ENCODE results near the gene MFN1. TPM values are rescaled to one million over a fixed set of nuclear protein-coding genes. Genes with fewer than 3 reads are reported as not detected.

The MFN1 gene
- total RNA-seq, 1 experiment from 2014 or later, result 40.5 TPM

DNA sequence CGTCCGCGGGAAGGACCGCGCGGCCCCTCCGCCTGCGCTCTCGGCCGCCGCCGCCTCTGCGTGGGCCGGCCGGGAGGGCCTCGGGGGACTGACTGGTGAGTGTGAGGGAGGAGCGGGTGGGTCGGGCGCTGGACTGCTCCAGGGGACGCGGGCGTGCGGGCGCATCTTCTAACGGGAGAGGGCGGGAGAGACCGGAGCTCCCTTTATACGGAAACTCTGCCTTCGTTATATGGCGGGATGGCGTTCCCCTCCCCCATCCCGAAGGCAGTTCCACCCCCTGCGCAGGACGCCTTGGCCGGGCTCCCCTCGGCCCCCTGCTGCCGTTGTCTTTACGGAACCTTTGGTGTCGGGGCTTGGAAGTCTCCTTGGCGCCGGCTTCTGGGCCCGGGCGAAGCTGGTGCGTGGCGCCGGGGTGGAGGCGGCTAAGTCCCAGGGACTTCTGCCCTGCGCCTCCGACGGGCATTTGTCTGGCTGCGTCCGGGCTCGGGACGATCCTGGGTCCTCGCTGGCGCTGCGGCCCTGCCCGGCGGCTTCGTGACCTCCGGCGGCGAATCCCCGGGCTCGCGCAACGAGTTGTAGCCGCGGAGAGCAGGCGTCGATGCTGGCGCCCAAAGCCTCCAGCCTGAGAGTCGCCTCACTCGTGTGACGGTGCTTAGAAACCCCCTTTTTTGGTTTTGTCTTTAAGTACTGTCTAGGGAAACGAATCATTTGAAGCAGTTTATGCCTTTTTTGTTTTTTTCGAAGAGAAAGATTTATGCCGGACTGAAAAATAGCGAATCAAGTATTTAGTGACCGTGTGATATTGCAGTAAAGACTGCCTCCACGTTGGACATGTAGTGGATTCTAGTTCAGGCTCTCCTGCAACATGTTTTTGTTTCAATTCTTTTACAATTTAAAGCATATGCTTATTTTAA lies 24.1 kb upstream of the MFN1 start:
- DNase-seq, result peak; percentile 69 to 77

GRCh38 chr3:179324270-179324754 lies 23.2 kb upstream of the MFN1 start:
- no peak overlapping the region; the same call in 1 of the 2 replicates for H3K27ac ChIP-seq
- peak overlapping the region; percentile 97 for H3K4me3 ChIP-seq
- peak in 1 of 2 experiments; percentile 26 for DNase-seq
- H3K27me3 ChIP-seq, result no peaks in the 10 kb centered on the region
- no peaks in the 10 kb centered on the region for H3K4me1 ChIP-seq
- peaks cover 24% of the 10 kb centered on the region for H3K36me3 ChIP-seq
- no peaks in the 10 kb centered on the region for H3K9me3 ChIP-seq (replicated peaks)

More for the DNA sequence above, 24.1 kb upstream of the MFN1 start:
- Histone ChIP-seq H3K4me1 (no peaks in the 10 kb centered on the region), H3K27ac (peak overlapping the region; percentile 87), H3K4me3 (peak overlapping the region; percentile 97), H3K36me3 (peaks cover 18% of the 10 kb centered on the region; the same call in 1 of the 2 replicates), H3K27me3 (no peaks in the 10 kb centered on the region), H3K9me3 (replicated peaks) (no peaks in the 10 kb centered on the region)

- peaks cover 71% of the 10 kb centered on the region for H3K36me3 ChIP-seq
Measured at GRCh38 chr3:179330438-179330837, 17.1 kb upstream of the MFN1 start.

DNA sequence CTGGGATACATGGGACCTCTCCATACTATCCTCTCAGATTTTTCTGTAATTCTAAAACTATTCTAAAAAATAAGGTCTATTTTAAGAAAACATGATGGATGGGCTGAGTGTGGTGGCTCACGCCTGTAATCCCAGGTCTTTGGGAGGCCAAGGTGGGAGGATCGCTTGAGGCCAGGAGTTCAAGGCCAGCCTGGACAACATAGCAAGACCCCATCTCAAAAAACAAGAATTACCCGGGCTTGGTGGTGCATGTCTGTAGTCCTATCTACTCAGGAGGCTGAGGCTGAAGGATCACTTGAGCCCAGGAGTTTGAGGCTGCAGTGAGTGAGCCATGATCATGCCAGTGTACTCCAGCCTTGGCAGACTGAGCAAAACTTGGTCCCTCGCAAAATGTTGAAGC lies 15.3 kb upstream of the MFN1 start:
- DNase-seq, result no peak
- Histone ChIP-seq H3K36me3 (peaks cover 79% of the 10 kb centered on the region), H3K27me3 (no peaks in the 10 kb centered on the region), H3K9me3 (replicated peaks) (no peaks in the 10 kb centered on the region), H3K4me1 (no peaks in the 10 kb centered on the region), H3K4me3 (no peak overlapping the region), H3K27ac (no peak overlapping the region)

More at GRCh38 chr3:179330438-179330837, 17.1 kb upstream of the MFN1 start:
- Histone ChIP-seq H3K4me1 (no peaks in the 10 kb centered on the region), H3K4me3 (no peak overlapping the region), H3K27me3 (no peaks in the 10 kb centered on the region), H3K27ac (no peak overlapping the region), H3K9me3 (replicated peaks) (no peaks in the 10 kb centered on the region)
- no peak for DNase-seq

DNA sequence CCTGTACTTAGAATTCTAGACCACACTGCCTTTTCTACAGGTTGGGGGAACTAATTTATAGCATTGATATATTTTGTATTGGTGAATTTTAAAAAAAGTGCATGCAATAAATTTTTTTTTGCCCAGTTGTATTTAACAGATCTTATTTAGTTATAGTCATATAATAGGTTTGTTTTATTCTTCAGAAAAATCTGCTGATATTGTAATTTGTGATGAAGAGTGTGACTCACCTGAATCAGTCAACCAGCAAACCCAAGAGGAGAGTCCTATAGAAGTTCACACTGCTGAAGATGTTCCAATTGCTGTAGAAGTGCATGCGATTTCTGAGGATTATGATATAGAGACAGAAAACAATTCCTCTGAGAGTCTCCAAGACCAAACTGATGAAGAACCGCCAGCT lies 14.4 kb upstream of the MFN1 start:
- Histone ChIP-seq H3K9me3 (replicated peaks) (no peaks in the 10 kb centered on the region), H3K36me3 (peaks cover 73% of the 10 kb centered on the region), H3K27ac (no peak overlapping the region), H3K4me1 (no peaks in the 10 kb centered on the region), H3K27me3 (no peaks in the 10 kb centered on the region), H3K4me3 (no peak overlapping the region)
- DNase-seq, result no peak

DNA sequence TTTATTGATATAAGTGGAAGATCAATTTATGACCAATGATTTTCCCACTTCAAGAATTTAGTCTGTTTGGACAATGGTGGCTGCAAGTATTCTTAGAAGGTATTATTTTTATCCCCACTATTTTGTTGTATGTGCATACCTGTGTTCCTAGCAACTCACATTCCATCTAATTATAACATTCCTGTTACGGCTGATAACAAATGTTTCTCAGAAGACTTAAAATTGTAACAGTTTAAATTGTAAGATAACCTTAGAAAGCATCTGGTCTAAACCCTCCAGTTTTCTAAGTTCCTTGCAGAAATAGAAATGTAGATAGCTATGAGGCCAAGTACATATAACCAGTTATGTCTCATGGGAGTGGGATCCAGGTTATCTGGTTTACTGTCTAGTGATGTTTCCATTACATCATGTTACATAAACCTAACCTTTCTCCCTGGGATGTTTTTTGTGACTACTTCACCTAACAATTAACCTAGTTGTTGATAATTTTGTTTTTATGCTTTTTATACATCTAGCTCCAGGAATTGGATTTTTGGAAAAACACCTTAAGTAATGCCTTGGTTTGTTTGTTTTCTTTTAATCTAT lies 11.1 kb upstream of the MFN1 start:
- Histone ChIP-seq H3K9me3 (replicated peaks) (no peaks in the 10 kb centered on the region), H3K27ac (no peak overlapping the region), H3K4me1 (no peaks in the 10 kb centered on the region), H3K27me3 (no peaks in the 10 kb centered on the region), H3K4me3 (no peak overlapping the region), H3K36me3 (peaks cover 46% of the 10 kb centered on the region)
- DNase-seq, result no peak

GRCh38 chr3:179348325-179349013 lies 960 bp downstream of the MFN1 start:
- peaks cover 10% of the 10 kb centered on the region for H3K36me3 ChIP-seq
- H3K4me3 ChIP-seq, result peak overlapping the region; percentile 79
- H3K9me3 ChIP-seq (replicated peaks), result no peaks in the 10 kb centered on the region
- H3K27me3 ChIP-seq, result no peaks in the 10 kb centered on the region
- peak overlapping the region; percentile 54; the same call in 1 of the 2 replicates for H3K27ac ChIP-seq
- H3K4me1 ChIP-seq, result no peaks in the 10 kb centered on the region
- DNase-seq, result no peak

GRCh38 chr3:179355996-179356395 lies 8.5 kb downstream of the MFN1 start:
- H3K9me3 ChIP-seq (replicated peaks), result no peaks in the 10 kb centered on the region
- DNase-seq, result no peak
- H3K27ac ChIP-seq, result no peak overlapping the region
- H3K4me1 ChIP-seq, result no peaks in the 10 kb centered on the region
- no peaks in the 10 kb centered on the region for H3K27me3 ChIP-seq
- peaks cover 34% of the 10 kb centered on the region for H3K36me3 ChIP-seq
- no peak overlapping the region for H3K4me3 ChIP-seq

- H3K27me3 ChIP-seq, result no peaks in the 10 kb centered on the region
- H3K4me1 ChIP-seq, result no peaks in the 10 kb centered on the region
- H3K4me3 ChIP-seq, result no peak overlapping the region
- peaks cover 34% of the 10 kb centered on the region for H3K36me3 ChIP-seq
- no peak overlapping the region for H3K27ac ChIP-seq
- H3K9me3 ChIP-seq (replicated peaks), result no peaks in the 10 kb centered on the region
- no peak for DNase-seq
Measured at GRCh38 chr3:179363332-179363731, 15.8 kb downstream of the MFN1 start.

- Histone ChIP-seq H3K9me3 (replicated peaks) (no peaks in the 10 kb centered on the region), H3K4me1 (no peaks in the 10 kb centered on the region), H3K36me3 (peaks cover 21% of the 10 kb centered on the region), H3K27ac (no peak overlapping the region), H3K27me3 (no peaks in the 10 kb centered on the region), H3K4me3 (no peak overlapping the region)
- DNase-seq, result no peak
Measured at GRCh38 chr3:179369621-179370020, 22.1 kb downstream of the MFN1 start.

GRCh38 chr3:179373938-179374337 lies 26.4 kb downstream of the MFN1 start:
- Histone ChIP-seq H3K27me3 (no peaks in the 10 kb centered on the region), H3K4me3 (no peak overlapping the region), H3K4me1 (no peaks in the 10 kb centered on the region), H3K27ac (no peak overlapping the region), H3K36me3 (peaks cover 7% of the 10 kb centered on the region; the same call in 1 of the 2 replicates), H3K9me3 (replicated peaks) (no peaks in the 10 kb centered on the region)
- no peak for DNase-seq

DNA sequence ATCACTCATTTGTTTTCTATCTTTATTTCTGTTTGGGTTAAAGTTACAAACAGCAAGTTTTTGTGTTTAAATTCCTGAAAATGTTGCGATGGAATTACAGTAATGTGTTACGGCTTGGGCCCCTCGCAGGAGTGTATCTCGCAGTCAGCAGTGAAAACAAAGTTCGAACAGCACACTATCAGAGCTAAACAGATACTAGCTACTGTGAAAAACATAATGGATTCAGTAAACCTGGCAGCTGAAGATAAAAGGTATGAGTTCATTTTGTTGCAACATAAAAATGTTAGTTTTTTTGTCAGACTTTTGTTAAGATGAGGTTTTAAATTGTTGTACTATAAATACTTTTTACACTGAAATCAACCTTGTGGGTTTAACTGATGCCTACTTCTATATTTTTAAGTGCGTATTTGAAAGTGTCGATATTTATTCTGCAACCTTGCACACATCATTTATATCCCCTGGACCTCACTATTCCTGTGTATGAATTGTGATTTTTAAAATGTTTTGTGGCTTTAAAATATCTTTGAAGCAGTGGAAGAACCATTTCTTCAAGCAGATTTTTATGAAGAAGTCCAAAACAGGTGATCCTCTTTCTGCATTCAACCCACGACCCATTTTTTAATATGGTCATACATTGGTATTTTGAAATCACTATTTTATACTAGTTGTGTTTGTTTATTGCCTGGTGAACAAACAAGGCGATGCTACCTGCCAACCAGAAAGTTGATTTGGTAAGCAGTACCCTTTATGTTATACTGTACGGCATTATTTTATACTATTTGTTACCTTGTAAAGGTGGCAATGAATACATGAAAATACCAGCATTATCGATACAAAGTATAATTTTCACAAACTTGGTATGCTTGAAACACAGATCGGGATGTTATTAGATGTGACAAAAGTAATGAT lies 27.8 kb downstream of the MFN1 start:
- no peaks in the 10 kb centered on the region for H3K27me3 ChIP-seq
- H3K36me3 ChIP-seq, result peaks cover 17% of the 10 kb centered on the region; the same call in 1 of the 2 replicates
- no peaks in the 10 kb centered on the region for H3K9me3 ChIP-seq (replicated peaks)
- no peak for DNase-seq
- no peak overlapping the region for H3K4me3 ChIP-seq
- H3K27ac ChIP-seq, result no peak overlapping the region
- H3K4me1 ChIP-seq, result no peaks in the 10 kb centered on the region

DNA sequence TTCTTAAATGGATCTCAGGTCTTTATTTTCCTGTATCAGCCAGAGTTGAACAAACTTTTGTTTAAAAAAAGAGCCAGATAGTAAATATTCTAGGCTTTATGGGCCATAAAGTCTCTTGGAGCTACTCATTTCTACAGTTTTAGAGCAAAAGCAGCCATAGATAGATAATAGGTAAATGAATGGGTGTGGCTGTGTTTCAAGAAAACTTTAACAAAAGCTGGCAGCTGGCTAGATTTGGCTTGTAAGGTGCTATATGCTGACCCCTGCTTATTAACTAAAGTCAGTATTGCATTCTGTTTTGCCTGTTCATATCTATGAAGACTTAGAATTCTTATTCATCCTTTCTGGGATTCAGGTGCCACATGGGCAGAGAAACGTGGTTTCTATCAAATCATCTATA lies 29.0 kb downstream of the MFN1 start:
- H3K36me3 ChIP-seq, result peaks cover 27% of the 10 kb centered on the region
- H3K4me1 ChIP-seq, result no peaks in the 10 kb centered on the region
- no peak overlapping the region for H3K27ac ChIP-seq
- H3K27me3 ChIP-seq, result no peaks in the 10 kb centered on the region
- H3K9me3 ChIP-seq (replicated peaks), result no peaks in the 10 kb centered on the region
- DNase-seq, result no peak
- H3K4me3 ChIP-seq, result no peak overlapping the region

- no peaks in the 10 kb centered on the region for H3K9me3 ChIP-seq (replicated peaks)
- no peaks in the 10 kb centered on the region for H3K27me3 ChIP-seq
- H3K36me3 ChIP-seq, result peaks cover 30% of the 10 kb centered on the region
- no peak overlapping the region for H3K27ac ChIP-seq
- H3K4me1 ChIP-seq, result no peaks in the 10 kb centered on the region
- no peak for DNase-seq
- H3K4me3 ChIP-seq, result no peak overlapping the region
Measured at GRCh38 chr3:179391906-179392305, 44.4 kb downstream of the MFN1 start.
